ENCODE results near the gene PIK3R5. TPM values are rescaled to one million over a fixed set of nuclear protein-coding genes. Genes with fewer than 3 reads are reported as not detected.
A peak's percentile ranks its signal among the peaks of the same experiment; 100 is the strongest.

PIK3R5 gene
- total RNA-seq, 2 donors from 2014 or later: 32.2 to 46.9 TPM

GRCh38 chr17:8832711-8833352 lies 132.7 kb downstream of the PIK3R5 start:
- Mint-ChIP-seq H3K27ac (no peak overlapping the region), H3K36me3 (no peaks in the 10 kb centered on the region), H3K9me3 (no peaks in the 10 kb centered on the region)
- DNase-seq (ENCODE audit: low spot score in 2 of 2): peak in 1 of 2 donors; percentile 67
- peak in 1 of 2 donors; percentile 24 for ATAC-seq

- no peak overlapping the region for H3K27ac Mint-ChIP-seq
- DNase-seq (ENCODE audit: low spot score in 2 of 2) (no peak), ATAC-seq (no peak)
- H3K36me3 Mint-ChIP-seq: no peaks in the 10 kb centered on the region
- no peaks in the 10 kb centered on the region for H3K9me3 Mint-ChIP-seq
These were observed 134.2 kb downstream of the PIK3R5 start for GRCh38 chr17:8831234-8831849.

GRCh38 chr17:8830141-8830540 lies 135.4 kb downstream of the PIK3R5 start:
- Mint-ChIP-seq H3K36me3 (no peaks in the 10 kb centered on the region), H3K9me3 (no peaks in the 10 kb centered on the region), H3K27ac (no peak overlapping the region)
- no peak for ATAC-seq
- no peak for DNase-seq (ENCODE audit: low spot score in 2 of 2)

GRCh38 chr17:8829036-8829941 lies 136.2 kb downstream of the PIK3R5 start:
- peaks cover 0 to 3% of the 10 kb centered on the region in 2 donors for H3K9me3 Mint-ChIP-seq
- no peak for DNase-seq (ENCODE audit: low spot score in 2 of 2)
- H3K36me3 Mint-ChIP-seq: peaks cover 0 to 4% of the 10 kb centered on the region in 2 donors
- no peak overlapping the region for H3K27ac Mint-ChIP-seq
- no peak for ATAC-seq

Other genes with a start within 250 kb of the PIK3R5 start
- gene CCDC42, start 220.9 kb downstream of the PIK3R5 start, total RNA-seq: not detected
- not detected for gene SPDYE4, start 207.2 kb downstream of the PIK3R5 start, total RNA-seq
- gene MFSD6L, start 166.3 kb downstream of the PIK3R5 start, total RNA-seq: under 1 TPM; 0.16 to 0.62 TPM
- 1 to 10 TPM in 1 of 2 donors, under 1 TPM in 1; 0.23 to 4.3 TPM for gene PIK3R6, start 98.0 kb downstream of the PIK3R5 start, total RNA-seq
- 1 to 10 TPM in 1 of 2 donors, under 1 TPM in 1; 0.59 to 1.2 TPM for gene NTN1, start 55.8 kb upstream of the PIK3R5 start, total RNA-seq